ENCODE results near the gene ABCC9.

- no peak for TF ChIP-seq EZH2phosphoT487 (IDR thresholded peaks at IDR 0.05; ENCODE audit: insufficient read depth, low read depth)
- no peak for TF ChIP-seq EZH2 (IDR thresholded peaks at IDR 0.05; ENCODE audit: insufficient read depth, poor library complexity, severe bottlenecking)
Measured at GRCh38 chr12:21786041-21786531, 155.1 kb downstream of the ABCC9 start.

All from GM23248 (cell line).